Thoracic aorta (tissue), 2 donors: ENCODE measurements around the gene OR5C1. TPM values are rescaled to one million over a fixed set of nuclear protein-coding genes. Genes with fewer than 3 reads are reported as not detected.

Experiments
- ATAC-seq: fragments of 150-250 bp; one replicate; pipeline ENCODE4 v1.8.0; 2017; ENCODE audit warnings: low read depth; ENCODE audit not compliant: insufficient number of reproducible peaks, low FRiP score
- DNase-seq: peaks from one replicate; pipeline ENCODE4 v3.0.0-alpha.2; 2020; ENCODE audit warnings: low spot score
- H3K27ac ChIP-seq, 2 donors: fragments of 200-600 bp; sonication (generic); 1 replicate in 1 of 2; 2 replicates in 1 of 2; pipeline ENCODE4 v1.5.1; 2016; ENCODE audit warnings: mild to moderate bottlenecking in 2 of 2, moderate library complexity in 2 of 2
- H3K27me3 ChIP-seq: fragments of 200-600 bp; sonication (generic); replicated peaks from 2 replicates; pipeline ENCODE4 v1.6.0; 2016; ENCODE audit warnings: mild to moderate bottlenecking; ENCODE audit not compliant: insufficient read depth
- H3K36me3 ChIP-seq: fragments of 200-600 bp; sonication (generic); one replicate; pipeline ENCODE4 v1.5.1; 2016
- H3K4me1 ChIP-seq, 2 donors: fragments of 200-600 bp; sonication (generic); 1 replicate in 1 of 2; 2 replicates in 1 of 2; pipeline versions ENCODE4 v1.5.1 to v1.6.0; 2016; ENCODE audit warnings: low read depth in 2 of 2, mild to moderate bottlenecking in 1 of 2; ENCODE audit not compliant: control insufficient read depth in 1 of 2
- H3K4me3 ChIP-seq: fragments of 200-600 bp; sonication (generic); 2 replicates; pipeline ENCODE4 v1.5.1; 2016; ENCODE audit warnings: mild to moderate bottlenecking
- H3K9me3 ChIP-seq: fragments of 200-600 bp; sonication (generic); 2 replicates; pipeline ENCODE4 v1.5.1; 2016
- CTCF ChIP-seq: fragments of 200-600 bp; sonication (generic); IDR thresholded peaks from one replicate; pipeline ENCODE4 v1.5.1; 2019; ENCODE audit warnings: antibody characterized with exemption
- total RNA-seq, 2 donors: library from RNA; depleted of rRNA; stranded (reverse); fragments of >200 nt; gene quantifications; one replicate each; pipeline versions ENCODE4 v1.1.0 to v1.2.3, GENCODE V29; 2016

OR5C1 gene
- total RNA-seq, 2 donors from 2014 or later: not detected

GRCh38 chr9:122819326-122819725 lies 30.6 kb downstream of the OR5C1 start:
- Histone ChIP-seq H3K36me3 (peaks cover 22% of the 10 kb centered on the region), H3K27ac (no peak overlapping the region)
- ATAC-seq: no peak

GRCh38 chr9:122819791-122820489 lies 31.2 kb downstream of the OR5C1 start:
- DNase-seq: no peak
- H3K36me3 ChIP-seq: peaks cover 22% of the 10 kb centered on the region
- H3K27ac ChIP-seq: no peak overlapping the region
- no peaks in the 10 kb centered on the region for H3K9me3 ChIP-seq
- TF ChIP-seq CTCF: no peak
- H3K4me1 ChIP-seq: peaks cover 10 to 12% of the 10 kb centered on the region in 2 donors
- H3K27me3 ChIP-seq: no peaks in the 10 kb centered on the region
- H3K4me3 ChIP-seq: no peak overlapping the region
- ATAC-seq: no peak

More at GRCh38 chr9:122819326-122819725, 30.6 kb downstream of the OR5C1 start:
- TF ChIP-seq CTCF: no peak
- Histone ChIP-seq H3K9me3 (no peaks in the 10 kb centered on the region), H3K4me1 (peaks cover 10 to 12% of the 10 kb centered on the region in 2 donors), H3K27me3 (no peaks in the 10 kb centered on the region), H3K4me3 (no peak overlapping the region)
- no peak for DNase-seq

GRCh38 chr9:122820490-122820845 lies 31.7 kb downstream of the OR5C1 start:
- no peak overlapping the region for H3K4me3 ChIP-seq
- no peak for ATAC-seq
- no peaks in the 10 kb centered on the region for H3K27me3 ChIP-seq
- TF ChIP-seq CTCF: no peak
- H3K27ac ChIP-seq: no peak overlapping the region
- no peaks in the 10 kb centered on the region for H3K9me3 ChIP-seq
- H3K4me1 ChIP-seq: peaks cover 9 to 10% of the 10 kb centered on the region in 2 donors
- DNase-seq: no peak
- peaks cover 22% of the 10 kb centered on the region for H3K36me3 ChIP-seq

GRCh38 chr9:122821278-122821943 lies 32.7 kb downstream of the OR5C1 start:
- DNase-seq: no peak

More at GRCh38 chr9:122821278-122821943, 32.7 kb downstream of the OR5C1 start:
- Histone ChIP-seq H3K27me3 (no peaks in the 10 kb centered on the region), H3K4me1 (peaks cover 2 to 8% of the 10 kb centered on the region in 2 donors), H3K9me3 (no peaks in the 10 kb centered on the region), H3K27ac (no peak overlapping the region), H3K36me3 (peaks cover 22% of the 10 kb centered on the region), H3K4me3 (no peak overlapping the region)
- no peak for ATAC-seq
- TF ChIP-seq CTCF: no peak
